ENCODE measurements around the gene GAS6.

GAS6 gene

GRCh38 chr13:113821847-113822246 lies 42.0 kb downstream of the GAS6 start:
- DNase-seq (ENCODE audit: low read depth), result no peak
- TF ChIP-seq, protein P1, sequence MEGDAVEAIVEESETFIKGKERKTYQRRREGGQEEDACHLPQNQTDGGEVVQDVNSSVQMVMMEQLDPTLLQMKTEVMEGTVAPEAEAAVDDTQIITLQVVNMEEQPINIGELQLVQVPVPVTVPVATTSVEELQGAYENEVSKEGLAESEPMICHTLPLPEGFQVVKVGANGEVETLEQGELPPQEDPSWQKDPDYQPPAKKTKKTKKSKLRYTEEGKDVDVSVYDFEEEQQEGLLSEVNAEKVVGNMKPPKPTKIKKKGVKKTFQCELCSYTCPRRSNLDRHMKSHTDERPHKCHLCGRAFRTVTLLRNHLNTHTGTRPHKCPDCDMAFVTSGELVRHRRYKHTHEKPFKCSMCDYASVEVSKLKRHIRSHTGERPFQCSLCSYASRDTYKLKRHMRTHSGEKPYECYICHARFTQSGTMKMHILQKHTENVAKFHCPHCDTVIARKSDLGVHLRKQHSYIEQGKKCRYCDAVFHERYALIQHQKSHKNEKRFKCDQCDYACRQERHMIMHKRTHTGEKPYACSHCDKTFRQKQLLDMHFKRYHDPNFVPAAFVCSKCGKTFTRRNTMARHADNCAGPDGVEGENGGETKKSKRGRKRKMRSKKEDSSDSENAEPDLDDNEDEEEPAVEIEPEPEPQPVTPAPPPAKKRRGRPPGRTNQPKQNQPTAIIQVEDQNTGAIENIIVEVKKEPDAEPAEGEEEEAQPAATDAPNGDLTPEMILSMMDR (IDR thresholded peaks at IDR 0.05; ENCODE audit: low read length, missing control alignments), result no peak
- H3K4me3 ChIP-seq (replicated peaks; ENCODE audit: low read depth, low read length), result no peak overlapping the region

- peak; percentile 92 for DNase-seq (ENCODE audit: low read depth)
- TF ChIP-seq, protein P1 (IDR thresholded peaks at IDR 0.05; ENCODE audit: low read length, missing control alignments), result no peak
- peak overlapping the region; percentile 21 for H3K4me3 ChIP-seq (replicated peaks; ENCODE audit: low read depth, low read length)
These were observed 42.8 kb downstream of the GAS6 start for GRCh38 chr13:113820813-113821651.

DNA sequence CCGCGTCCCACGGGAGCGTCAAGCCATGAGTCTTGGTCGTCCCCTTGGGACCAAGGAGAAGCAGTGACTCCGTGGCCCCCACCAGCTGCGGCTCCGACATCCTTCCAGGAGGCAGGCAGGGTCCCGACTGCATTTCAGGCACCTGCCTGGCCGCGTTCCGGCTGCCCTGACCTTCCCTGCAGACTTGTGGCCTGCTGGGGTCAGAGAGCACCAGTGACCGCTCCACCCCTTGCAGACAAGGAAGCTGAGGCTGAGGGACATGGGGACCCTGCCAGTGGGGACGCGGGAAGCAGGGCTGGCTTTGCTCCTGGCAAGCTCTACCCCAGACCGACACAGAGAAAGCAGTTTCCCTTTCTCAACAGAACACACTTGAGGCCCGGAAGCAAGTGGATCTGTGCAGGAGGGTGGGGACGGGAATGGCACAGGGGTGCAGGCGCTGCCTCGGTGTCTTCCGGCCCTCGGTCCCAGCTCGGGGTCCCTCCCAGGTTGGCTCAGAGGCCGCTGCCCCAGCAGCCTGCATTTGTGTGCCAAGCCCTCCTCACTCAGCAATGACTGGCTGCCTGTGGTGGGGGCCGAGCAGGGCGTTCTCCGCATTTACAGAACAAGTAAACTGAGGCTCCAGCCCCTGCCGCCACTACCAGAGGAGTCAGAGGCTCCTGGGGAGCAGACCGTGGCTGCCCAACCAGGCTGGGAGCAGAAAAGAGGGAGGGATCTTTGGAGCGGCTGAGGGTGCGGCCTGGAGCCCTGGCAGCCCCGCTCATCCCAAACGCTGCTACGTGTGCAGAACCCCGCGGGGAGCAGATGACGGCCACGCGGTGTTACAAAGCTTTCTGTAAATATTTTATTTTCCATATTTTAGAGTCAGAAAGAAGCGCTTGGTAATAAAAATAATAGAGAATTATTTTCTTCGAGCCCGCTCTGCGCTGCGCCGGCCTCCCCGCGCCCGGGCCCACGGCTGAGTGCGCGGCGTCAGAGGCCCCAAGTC lies 43.9 kb downstream of the GAS6 start:
- no peak overlapping the region for H3K4me3 ChIP-seq (replicated peaks; ENCODE audit: low read depth, low read length)
- DNase-seq (ENCODE audit: low read depth), result no peak
- TF ChIP-seq, protein P1 (IDR thresholded peaks at IDR 0.05; ENCODE audit: low read length, missing control alignments), result no peak

GRCh38 chr13:113819341-113819730 lies 44.5 kb downstream of the GAS6 start:
- TF ChIP-seq, protein P1 (IDR thresholded peaks at IDR 0.05; ENCODE audit: low read length, missing control alignments), result no peak
- DNase-seq (ENCODE audit: low read depth), result no peak
- no peak overlapping the region for H3K4me3 ChIP-seq (replicated peaks; ENCODE audit: low read depth, low read length)

GRCh38 chr13:113818700-113819295 lies 45.1 kb downstream of the GAS6 start:
- no peak for DNase-seq (ENCODE audit: low read depth)
- H3K4me3 ChIP-seq (replicated peaks; ENCODE audit: low read depth, low read length), result no peak overlapping the region
- TF ChIP-seq, protein P1 (IDR thresholded peaks at IDR 0.05; ENCODE audit: low read length, missing control alignments), result no peak

- DNase-seq (ENCODE audit: low read depth), result no peak
- TF ChIP-seq, protein P1 (IDR thresholded peaks at IDR 0.05; ENCODE audit: low read length, missing control alignments), result no peak
- no peak overlapping the region for H3K4me3 ChIP-seq (replicated peaks; ENCODE audit: low read depth, low read length)
These were observed 45.8 kb downstream of the GAS6 start for GRCh38 chr13:113817860-113818691.

Measured in fibroblast of pulmonary artery (primary cell).